SK-N-SH treated with all-trans-retinoic acid at 6 μM for 48 hours (cell line): ENCODE measurements around the gene PSTK.

ENCODE experiments used
- ATAC-seq: fragments of 200-7000 bp; cut with Tn5 transposase; 3 replicates; pipeline ENCODE4 v1.9.1; 2020; ENCODE audit warnings: mild to moderate bottlenecking, moderate library complexity
- ARNTL ChIP-seq: fragments of 450-650 bp; formaldehyde crosslinking; IDR thresholded peaks from 2 replicates; pipeline ENCODE4 v1.5.0; 2020; ENCODE audit warnings: low read depth, mild to moderate bottlenecking, moderate library complexity, borderline replicate concordance
- BACH2 ChIP-seq: fragments of 250-450 bp; sonication (Bioruptor Pico); IDR thresholded peaks from 2 replicates; pipeline ENCODE4 v1.9.0; 2021; ENCODE audit warnings: mild to moderate bottlenecking, borderline replicate concordance
- CSDC2 ChIP-seq: fragments of 250-450 bp; sonication (Bioruptor Pico); IDR thresholded peaks from 2 replicates; pipeline ENCODE4 v1.5.0; 2020; ENCODE audit warnings: mild to moderate bottlenecking, moderate library complexity
- GLIS3 ChIP-seq: fragments of 250-450 bp; sonication (Bioruptor Pico); IDR thresholded peaks from 2 replicates; pipeline ENCODE4 v1.5.0; 2020; ENCODE audit warnings: mild to moderate bottlenecking, moderate library complexity
- ISL1 ChIP-seq: fragments of 250-450 bp; sonication (Bioruptor Pico); IDR thresholded peaks from 2 replicates; pipeline ENCODE4 v2.1.2; 2022; ENCODE audit warnings: mild to moderate bottlenecking, moderate library complexity
- OSR1 ChIP-seq: fragments of 250-450 bp; sonication (Bioruptor Pico); IDR thresholded peaks from 2 replicates; pipeline ENCODE4 v1.8.0; 2022; ENCODE audit warnings: moderate library complexity, mild to moderate bottlenecking, inconsistent platforms
- POU6F1 ChIP-seq: fragments of 250-450 bp; sonication (Bioruptor Pico); IDR thresholded peaks from 2 replicates; pipeline ENCODE4 v1.8.0; 2021; ENCODE audit warnings: low read depth, mild to moderate bottlenecking, moderate library complexity, borderline replicate concordance
- RARB ChIP-seq: fragments of 250-450 bp; sonication (Bioruptor Pico); IDR thresholded peaks from 2 replicates; pipeline ENCODE4 v1.8.0; 2021; ENCODE audit warnings: mild to moderate bottlenecking, moderate library complexity
- SNAI2 ChIP-seq: fragments of 250-450 bp; sonication (Bioruptor Pico); IDR thresholded peaks from 2 replicates; pipeline ENCODE4 v1.5.0; 2020; ENCODE audit warnings: mild to moderate bottlenecking, moderate library complexity
- TCF4 ChIP-seq: fragments of 250-450 bp; sonication (Bioruptor Pico); IDR thresholded peaks from 2 replicates; pipeline ENCODE4 v1.8.0; 2021; ENCODE audit warnings: mild to moderate bottlenecking, moderate library complexity, borderline replicate concordance
- TOX ChIP-seq: fragments of 250-450 bp; sonication (Bioruptor Pico); IDR thresholded peaks from 2 replicates; pipeline ENCODE4 v1.8.0; 2021; ENCODE audit warnings: mild to moderate bottlenecking, moderate library complexity, borderline replicate concordance
- ZC3H10 ChIP-seq: fragments of 250-450 bp; sonication (Bioruptor Pico); IDR thresholded peaks from 2 replicates; pipeline ENCODE4 v1.5.1; 2021; ENCODE audit warnings: mild to moderate bottlenecking, moderate library complexity
- ZFP3 ChIP-seq: fragments of 250-450 bp; sonication (Bioruptor Pico); IDR thresholded peaks from 2 replicates; pipeline ENCODE4 v1.5.0; 2020; ENCODE audit warnings: mild to moderate bottlenecking, moderate library complexity
- ZFP30 ChIP-seq: fragments of 450-650 bp; formaldehyde crosslinking; IDR thresholded peaks from 2 replicates; pipeline ENCODE4 v1.5.0; 2022; ENCODE audit warnings: mild to moderate bottlenecking, moderate library complexity
- ZNF565 ChIP-seq: fragments of 450-650 bp; formaldehyde crosslinking; conservative IDR thresholded peaks from 2 replicates; pipeline ENCODE4 v1.5.0; 2020; ENCODE audit warnings: low read depth, mild to moderate bottlenecking, moderate library complexity
- ZNF70 ChIP-seq: fragments of 450-650 bp; formaldehyde crosslinking; IDR thresholded peaks from 2 replicates; pipeline ENCODE4 v1.5.0; 2020; ENCODE audit warnings: mild to moderate bottlenecking, moderate library complexity
- TF ChIP-seq, protein P1 (sequence below): fragments of 250-450 bp; sonication (Bioruptor Pico); IDR thresholded peaks from 2 replicates; pipeline ENCODE4 v1.8.0; 2020; ENCODE audit warnings: mild to moderate bottlenecking, moderate library complexity, borderline replicate concordance
- TF ChIP-seq, protein P2 (sequence below): fragments of 250-450 bp; sonication (Bioruptor Pico); IDR thresholded peaks from 2 replicates; pipeline ENCODE4 v1.5.1; 2020; ENCODE audit warnings: low read depth, mild to moderate bottlenecking, moderate library complexity
- TF ChIP-seq, protein P3 (sequence below): fragments of 250-450 bp; sonication (Bioruptor Pico); IDR thresholded peaks from 2 replicates; pipeline ENCODE4 v1.5.0; 2020; ENCODE audit warnings: mild to moderate bottlenecking, moderate library complexity

Gene PSTK

GRCh38 chr10:122974023-122974422 is 6.2 kb upstream of the PSTK start:
- no peak for ATAC-seq
- TF ChIP-seq TCF4 (CRISPR knock-in tag) (no peak), RARB (CRISPR knock-in tag) (no peak), ZNF565 (CRISPR knock-in tag) (no peak), ISL1 (CRISPR knock-in tag) (no peak)
- TF ChIP-seq, protein P1, sequence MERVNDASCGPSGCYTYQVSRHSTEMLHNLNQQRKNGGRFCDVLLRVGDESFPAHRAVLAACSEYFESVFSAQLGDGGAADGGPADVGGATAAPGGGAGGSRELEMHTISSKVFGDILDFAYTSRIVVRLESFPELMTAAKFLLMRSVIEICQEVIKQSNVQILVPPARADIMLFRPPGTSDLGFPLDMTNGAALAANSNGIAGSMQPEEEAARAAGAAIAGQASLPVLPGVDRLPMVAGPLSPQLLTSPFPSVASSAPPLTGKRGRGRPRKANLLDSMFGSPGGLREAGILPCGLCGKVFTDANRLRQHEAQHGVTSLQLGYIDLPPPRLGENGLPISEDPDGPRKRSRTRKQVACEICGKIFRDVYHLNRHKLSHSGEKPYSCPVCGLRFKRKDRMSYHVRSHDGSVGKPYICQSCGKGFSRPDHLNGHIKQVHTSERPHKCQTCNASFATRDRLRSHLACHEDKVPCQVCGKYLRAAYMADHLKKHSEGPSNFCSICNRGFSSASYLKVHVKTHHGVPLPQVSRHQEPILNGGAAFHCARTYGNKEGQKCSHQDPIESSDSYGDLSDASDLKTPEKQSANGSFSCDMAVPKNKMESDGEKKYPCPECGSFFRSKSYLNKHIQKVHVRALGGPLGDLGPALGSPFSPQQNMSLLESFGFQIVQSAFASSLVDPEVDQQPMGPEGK (CRISPR knock-in tag): no peak
- TF ChIP-seq, all 23 proteins: peak for 0

DNA sequence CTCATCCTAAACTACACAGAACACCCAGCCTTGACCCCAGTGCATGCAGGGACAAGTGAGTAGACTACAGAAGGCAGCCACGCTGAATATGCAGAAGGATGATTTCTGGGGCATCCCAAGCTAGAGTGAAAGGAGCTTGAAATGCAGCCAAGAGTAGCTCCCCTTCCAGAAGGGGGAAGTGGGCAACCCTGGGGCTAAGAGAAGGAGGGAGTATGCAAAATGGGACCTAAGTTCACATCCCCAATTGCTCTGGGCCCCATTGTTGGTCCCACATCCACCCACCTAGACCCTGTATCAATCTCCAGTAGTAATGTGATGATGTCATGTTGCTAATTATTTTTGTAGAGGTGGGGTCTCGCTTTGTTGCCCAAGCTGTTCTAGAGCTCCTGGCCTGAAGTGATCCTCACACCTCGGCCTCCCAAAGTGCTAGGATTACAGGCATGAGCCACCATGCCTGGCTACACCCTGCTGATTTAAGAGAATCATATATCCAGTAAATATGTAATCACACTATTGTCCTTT is 5.6 kb upstream of the PSTK start:
- no peak for ATAC-seq
- TF ChIP-seq ZC3H10 (CRISPR knock-in tag): no peak
- no peak for TF ChIP-seq ARNTL (CRISPR knock-in tag)
- no peak for TF ChIP-seq SNAI2 (CRISPR knock-in tag)
- no peak for TF ChIP-seq ZFP30 (CRISPR knock-in tag)
- TF ChIP-seq TCF4 (CRISPR knock-in tag): no peak
- TF ChIP-seq, protein P2, sequence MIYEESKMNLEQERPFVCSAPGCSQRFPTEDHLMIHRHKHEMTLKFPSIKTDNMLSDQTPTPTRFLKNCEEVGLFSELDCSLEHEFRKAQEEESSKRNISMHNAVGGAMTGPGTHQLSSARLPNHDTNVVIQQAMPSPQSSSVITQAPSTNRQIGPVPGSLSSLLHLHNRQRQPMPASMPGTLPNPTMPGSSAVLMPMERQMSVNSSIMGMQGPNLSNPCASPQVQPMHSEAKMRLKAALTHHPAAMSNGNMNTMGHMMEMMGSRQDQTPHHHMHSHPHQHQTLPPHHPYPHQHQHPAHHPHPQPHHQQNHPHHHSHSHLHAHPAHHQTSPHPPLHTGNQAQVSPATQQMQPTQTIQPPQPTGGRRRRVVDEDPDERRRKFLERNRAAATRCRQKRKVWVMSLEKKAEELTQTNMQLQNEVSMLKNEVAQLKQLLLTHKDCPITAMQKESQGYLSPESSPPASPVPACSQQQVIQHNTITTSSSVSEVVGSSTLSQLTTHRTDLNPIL (CRISPR knock-in tag): no peak
- TF ChIP-seq RARB (CRISPR knock-in tag): no peak
- TF ChIP-seq ISL1 (CRISPR knock-in tag): no peak
- no peak for TF ChIP-seq TOX (CRISPR knock-in tag)
- TF ChIP-seq CSDC2 (CRISPR knock-in tag): no peak
- no peak for TF ChIP-seq POU6F1 (CRISPR knock-in tag)
- no peak for TF ChIP-seq ZFP3 (CRISPR knock-in tag)

GRCh38 chr10:122981066-122981464 is 864 bp downstream of the PSTK start:
- peak; percentile 78 for ATAC-seq

GRCh38 chr10:122983898-122984297 is 3.7 kb downstream of the PSTK start:
- ATAC-seq: no peak
- TF ChIP-seq ZNF565 (CRISPR knock-in tag): no peak
- no peak for TF ChIP-seq GLIS3 (CRISPR knock-in tag)
- no peak for TF ChIP-seq TOX (CRISPR knock-in tag)

More at GRCh38 chr10:122981066-122981464, 864 bp downstream of the PSTK start:
- TF ChIP-seq ZNF70 (CRISPR knock-in tag): no peak

- no peak for ATAC-seq
- TF ChIP-seq ARNTL (CRISPR knock-in tag): no peak
- TF ChIP-seq ZNF565 (CRISPR knock-in tag): no peak
- TF ChIP-seq ISL1 (CRISPR knock-in tag): no peak
- TF ChIP-seq ZFP3 (CRISPR knock-in tag): no peak
- TF ChIP-seq BACH2 (CRISPR knock-in tag): no peak
- TF ChIP-seq POU6F1 (CRISPR knock-in tag): no peak
- no peak for TF ChIP-seq OSR1 (CRISPR knock-in tag)
- TF ChIP-seq, all 23 proteins: peak for 0
Measured at GRCh38 chr10:122984708-122985107, 4.5 kb downstream of the PSTK start.

- no peak for TF ChIP-seq SNAI2 (CRISPR knock-in tag)
- TF ChIP-seq BACH2 (CRISPR knock-in tag): no peak
- TF ChIP-seq POU6F1 (CRISPR knock-in tag): no peak
- no peak for TF ChIP-seq TOX (CRISPR knock-in tag)
- no peak for TF ChIP-seq ISL1 (CRISPR knock-in tag)
- no peak for TF ChIP-seq RARB (CRISPR knock-in tag)
- TF ChIP-seq, protein P3, sequence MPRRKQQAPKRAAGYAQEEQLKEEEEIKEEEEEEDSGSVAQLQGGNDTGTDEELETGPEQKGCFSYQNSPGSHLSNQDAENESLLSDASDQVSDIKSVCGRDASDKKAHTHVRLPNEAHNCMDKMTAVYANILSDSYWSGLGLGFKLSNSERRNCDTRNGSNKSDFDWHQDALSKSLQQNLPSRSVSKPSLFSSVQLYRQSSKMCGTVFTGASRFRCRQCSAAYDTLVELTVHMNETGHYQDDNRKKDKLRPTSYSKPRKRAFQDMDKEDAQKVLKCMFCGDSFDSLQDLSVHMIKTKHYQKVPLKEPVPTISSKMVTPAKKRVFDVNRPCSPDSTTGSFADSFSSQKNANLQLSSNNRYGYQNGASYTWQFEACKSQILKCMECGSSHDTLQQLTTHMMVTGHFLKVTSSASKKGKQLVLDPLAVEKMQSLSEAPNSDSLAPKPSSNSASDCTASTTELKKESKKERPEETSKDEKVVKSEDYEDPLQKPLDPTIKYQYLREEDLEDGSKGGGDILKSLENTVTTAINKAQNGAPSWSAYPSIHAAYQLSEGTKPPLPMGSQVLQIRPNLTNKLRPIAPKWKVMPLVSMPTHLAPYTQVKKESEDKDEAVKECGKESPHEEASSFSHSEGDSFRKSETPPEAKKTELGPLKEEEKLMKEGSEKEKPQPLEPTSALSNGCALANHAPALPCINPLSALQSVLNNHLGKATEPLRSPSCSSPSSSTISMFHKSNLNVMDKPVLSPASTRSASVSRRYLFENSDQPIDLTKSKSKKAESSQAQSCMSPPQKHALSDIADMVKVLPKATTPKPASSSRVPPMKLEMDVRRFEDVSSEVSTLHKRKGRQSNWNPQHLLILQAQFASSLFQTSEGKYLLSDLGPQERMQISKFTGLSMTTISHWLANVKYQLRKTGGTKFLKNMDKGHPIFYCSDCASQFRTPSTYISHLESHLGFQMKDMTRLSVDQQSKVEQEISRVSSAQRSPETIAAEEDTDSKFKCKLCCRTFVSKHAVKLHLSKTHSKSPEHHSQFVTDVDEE (CRISPR knock-in tag): no peak
- no peak for TF ChIP-seq ARNTL (CRISPR knock-in tag)
- no peak for TF ChIP-seq CSDC2 (CRISPR knock-in tag)
- ATAC-seq: no peak
Measured at GRCh38 chr10:122986335-122986734, 6.1 kb downstream of the PSTK start.
